Endothelial cell of umbilical vein (primary cell): ENCODE measurements around the gene TUBB4B. TPM values are rescaled to one million over a fixed set of nuclear protein-coding genes. Genes with fewer than 3 reads are reported as not detected.

ENCODE experiments used
- BruUV-seq: library from RNA; stranded (reverse); fragments of 400-500 nt; replicated peaks from 2 replicates; lab custom pipeline; 2021; lab: Mats Ljungman, UMichigan
- CTCF ChIA-PET: fragments of 300-600, 350-600 bp; sonication (Branson Sonifier 250); formaldehyde crosslinking; loops from one replicate; lab custom pipeline; 2021; ENCODE audit warnings: antibody characterized with exemption, inconsistent platforms; lab: Charles Lee
- POLR2A ChIA-PET: fragments of 300-600, 350-600 bp; sonication (Branson Sonifier 250); formaldehyde crosslinking; loops from one replicate; lab custom pipeline; 2021; ENCODE audit warnings: antibody characterized with exemption, inconsistent platforms; lab: Charles Lee
- DNase-seq: peaks from one replicate; pipeline ENCODE4 v3.0.0-alpha.2; 2011; ENCODE audit warnings: low read depth, low spot score
- FAIRE-seq: peaks from 2 replicates; lab custom pipeline; 2011; peaks lifted over from hg19 to GRCh38; lab: Jason Lieb, UNC
- H2AFZ ChIP-seq: 2 replicates; pipeline ENCODE4 v1.6.0; 2012; ENCODE audit warnings: low read depth, low read length, control low read depth, inconsistent platforms
- H3K27ac ChIP-seq: 2 replicates; pipeline ENCODE4 v1.5.1; 2011; ENCODE audit warnings: low read depth, mild to moderate bottlenecking, control low read depth, low read length, moderate library complexity; ENCODE audit not compliant: insufficient read depth
- H3K27me3 ChIP-seq, 2 experiments: 2 replicates each; pipeline versions ENCODE4 v1.6.0 to v1.6.1; 2011; ENCODE audit warnings: low read length in 2 of 2, mixed read lengths in 1 of 2; ENCODE audit not compliant: control insufficient read depth in 2 of 2, insufficient read depth in 2 of 2
- H3K36me3 ChIP-seq, 2 experiments: 2 replicates in 1 of 2; 3 replicates in 1 of 2; pipeline ENCODE4 v1.5.1; 2011; ENCODE audit warnings: low read length in 2 of 2, mild to moderate bottlenecking in 1 of 2, moderate library complexity in 1 of 2; ENCODE audit not compliant: control insufficient read depth in 2 of 2, insufficient read depth in 2 of 2; ENCODE audit errors: extremely low read depth in 1 of 2
- H3K4me1 ChIP-seq: 3 replicates; pipeline ENCODE4 v1.5.1; 2011; ENCODE audit warnings: mild to moderate bottlenecking, low read length; ENCODE audit not compliant: control insufficient read depth, insufficient read depth; ENCODE audit errors: extremely low read depth
- H3K4me2 ChIP-seq: 2 replicates; pipeline ENCODE4 v1.6.1; 2011; ENCODE audit warnings: low read length, control low read depth, mixed read lengths; ENCODE audit not compliant: insufficient read depth
- H3K4me3 ChIP-seq, 3 experiments: fragments of 200-600 bp in 1 of 3; sonication (generic), shearing (Covaris generic) in 1 of 3; replicated peaks in 1 of 3; 2 replicates each; pipeline ENCODE4 v1.5.1; 2011 to 2016; ENCODE audit warnings: control low read depth in 3 of 3, low read length in 3 of 3, mild to moderate bottlenecking in 2 of 3, inconsistent platforms in 1 of 3, low read depth in 1 of 3, moderate library complexity in 1 of 3; ENCODE audit not compliant: insufficient read depth in 1 of 3
- H3K79me2 ChIP-seq: 2 replicates; pipeline ENCODE4 v1.6.0; 2012; ENCODE audit warnings: low read length, inconsistent platforms; ENCODE audit not compliant: control insufficient read depth, insufficient read depth
- H3K9ac ChIP-seq: replicated peaks from 2 replicates; pipeline ENCODE3; 2011; ENCODE audit warnings: low read length, control low read depth; ENCODE audit not compliant: insufficient read depth; ENCODE audit errors: extremely low read depth
- H3K9me1 ChIP-seq: replicated peaks from 3 replicates; pipeline ENCODE4 v1.6.0; 2011; ENCODE audit warnings: mild to moderate bottlenecking, low read length; ENCODE audit not compliant: control insufficient read depth, insufficient read depth; ENCODE audit errors: extremely low read depth
- H3K9me3 ChIP-seq: replicated peaks from 2 replicates; pipeline ENCODE4 v1.5.1; 2012; ENCODE audit warnings: low read length, inconsistent platforms; ENCODE audit not compliant: control insufficient read depth, insufficient read depth
- H4K20me1 ChIP-seq: replicated peaks from 2 replicates; pipeline ENCODE3; 2011; ENCODE audit warnings: mild to moderate bottlenecking, low read length; ENCODE audit not compliant: control insufficient read depth, insufficient read depth; ENCODE audit errors: extremely low read depth
- EZH2 ChIP-seq: IDR thresholded peaks from 2 replicates; pipeline ENCODE4 v1.6.1; 2012; ENCODE audit warnings: borderline replicate concordance, low read depth, mild to moderate bottlenecking, moderate library complexity, low read length, inconsistent platforms; ENCODE audit not compliant: severe bottlenecking
- FOS ChIP-seq: IDR thresholded peaks from 2 replicates; pipeline ENCODE4 v1.6.1; 2011; ENCODE audit warnings: mild to moderate bottlenecking, low read length, moderate library complexity, borderline replicate concordance; ENCODE audit not compliant: insufficient read depth
- GATA2 ChIP-seq: IDR thresholded peaks from 2 replicates; pipeline ENCODE4 v1.7.0; 2011; ENCODE audit warnings: low read depth, mild to moderate bottlenecking, moderate library complexity, mixed read lengths, low read length; ENCODE audit not compliant: insufficient read length, insufficient read depth
- JUN ChIP-seq: IDR thresholded peaks from 2 replicates; pipeline ENCODE4 v1.6.1; 2011; ENCODE audit warnings: borderline replicate concordance, low read depth; ENCODE audit not compliant: insufficient read length, insufficient read depth
- MYC ChIP-seq: IDR thresholded peaks from one replicate; pipeline ENCODE4 v1.6.1; 2011; ENCODE audit warnings: mild to moderate bottlenecking, low read depth, low read length
- POLR2A ChIP-seq: IDR thresholded peaks from 2 replicates; pipeline ENCODE4 v1.6.1; 2012; ENCODE audit warnings: low read depth, mild to moderate bottlenecking, control low read depth, low read length
- POLR2AphosphoS5 ChIP-seq: IDR thresholded peaks from 2 replicates; pipeline ENCODE4 v1.6.1; 2012; ENCODE audit warnings: low read depth, mild to moderate bottlenecking, control low read depth, low read length, moderate library complexity; ENCODE audit not compliant: insufficient read depth
- dilution Hi-C: fragments of 300-500 bp; cut with MboI; formaldehyde crosslinking; loops from one replicate; pipeline ENCODE4 v1.15.0; 2019; ENCODE audit warnings: low sequenced_read_pairs; ENCODE audit not compliant: extremely low pct_ligation_motif_present
- intact Hi-C: fragments of 100-400 bp; cut with micrococcal nuclease; formaldehyde crosslinking; loops from one replicate; pipeline ENCODE4 v1.10.0; 2022
- polyA plus RNA-seq, 4 experiments: library from polyadenylated mRNA; depleted of rRNA in 3 of 4; stranded (reverse) in 3 of 4; unstranded in 1 of 4; fragments of >200 nt; gene quantifications; 2 replicates each; pipeline versions ENCODE4 v1.2.1 to v1.2.3, GENCODE V29; 2011 to 2012; ENCODE audit warnings: missing spikeins in 1 of 4
- total RNA-seq: library from RNA; stranded (reverse); gene quantifications from 2 replicates; pipeline ENCODE4 v1.2.3, GENCODE V29; 2021
- TF ChIP-seq, protein P1 (sequence below): IDR thresholded peaks from 2 replicates; pipeline ENCODE4 v1.6.1; 2011; ENCODE audit not compliant: insufficient read depth, insufficient read length
- TF ChIP-seq, protein P2 (sequence below), 2 donors: IDR thresholded peaks; 1 replicate in 1 of 2; 2 replicates in 1 of 2; pipeline ENCODE4 v1.5.1; 2011; ENCODE audit warnings: low read length in 2 of 2, mild to moderate bottlenecking in 2 of 2, moderate library complexity in 2 of 2, control low read depth in 1 of 2, inconsistent platforms in 1 of 2, low read depth in 1 of 2; ENCODE audit not compliant: insufficient read depth in 1 of 2; ENCODE audit errors: extremely low read depth in 1 of 2

TUBB4B gene
- total and polyA plus RNA-seq, 2 donors (not counting 3 experiments of a cell fraction or from before 2014, with no cell fraction given) = 418 to 558 TPM

DNA sequence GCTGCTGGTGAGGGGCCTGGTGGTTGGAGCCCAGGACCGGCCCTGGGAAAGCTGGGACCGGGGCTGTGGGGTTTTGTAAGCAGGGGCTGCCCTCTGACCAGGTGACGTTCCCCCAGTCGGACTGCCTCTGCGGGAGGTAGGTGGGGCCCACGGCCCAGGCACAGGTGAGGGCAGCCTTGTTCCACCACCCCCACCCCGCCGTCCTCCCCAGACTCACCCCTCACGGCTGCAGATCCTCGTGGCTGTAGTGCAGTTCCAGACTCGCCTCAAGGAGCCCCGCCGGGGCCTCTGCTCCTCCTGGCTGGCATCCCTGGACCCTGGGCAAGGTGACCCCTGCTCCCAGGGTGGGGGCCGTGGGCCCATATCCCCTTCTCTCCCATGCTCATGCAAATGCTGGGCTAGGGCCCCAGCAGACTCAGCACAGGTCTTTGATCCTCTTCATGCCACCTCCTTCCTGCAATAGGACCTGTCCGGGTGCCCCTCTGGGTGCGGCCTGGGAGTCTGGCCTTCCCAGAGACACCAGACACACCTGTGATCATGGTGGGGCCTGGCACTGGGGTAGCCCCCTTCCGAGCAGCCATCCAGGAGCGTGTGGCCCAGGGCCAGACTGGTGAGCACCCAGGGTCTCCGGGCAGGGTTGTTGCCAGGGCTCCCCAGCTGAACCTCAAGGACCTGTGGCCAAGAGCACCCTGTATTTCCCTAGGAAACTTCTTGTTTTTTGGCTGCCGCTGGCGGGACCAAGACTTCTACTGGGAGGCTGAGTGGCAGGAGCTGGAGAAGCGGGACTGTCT lies 25.7 kb upstream of the TUBB4B start:
- CTCF ChIA-PET = interaction anchor here (0.7 to 1.9 kb wide), 2 partner anchors 8 to 21 kb away, joined by 6 to 7 read pairs; no protein-coding TSS in a partner anchor
- intact Hi-C loops (no loop called here), dilution Hi-C loops (no loop called here)
- Histone ChIP-seq H3K9me1 (no peaks in the 10 kb centered on the region), H3K27ac (no peak overlapping the region), H3K4me3 (no peak overlapping the region), H3K9me3 (no peaks in the 10 kb centered on the region), H4K20me1 (no peaks in the 10 kb centered on the region), H3K36me3 (peaks cover 0 to 4% of the 10 kb centered on the region in 2 experiments), H3K27me3 (no peaks in the 10 kb centered on the region), H3K4me2 (no peak overlapping the region), H3K9ac (no peak overlapping the region), H3K79me2 (no peaks in the 10 kb centered on the region), H3K4me1 (peaks cover 6% of the 10 kb centered on the region), H2AFZ (no peak overlapping the region)
- DNase-seq (no peak), FAIRE-seq (no peak)
- POLR2A ChIA-PET = interaction anchor here (1.0 kb wide), 1 partner anchor 15 kb away, joined by 3 read pairs; the partner anchor contains the start of gene TPRN
- TF ChIP-seq, protein P1, sequence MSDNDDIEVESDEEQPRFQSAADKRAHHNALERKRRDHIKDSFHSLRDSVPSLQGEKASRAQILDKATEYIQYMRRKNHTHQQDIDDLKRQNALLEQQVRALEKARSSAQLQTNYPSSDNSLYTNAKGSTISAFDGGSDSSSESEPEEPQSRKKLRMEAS = no peak
- no peak for TF ChIP-seq JUN
- TF ChIP-seq MYC = no peak
- no peak for TF ChIP-seq FOS
- TF ChIP-seq, protein P2, sequence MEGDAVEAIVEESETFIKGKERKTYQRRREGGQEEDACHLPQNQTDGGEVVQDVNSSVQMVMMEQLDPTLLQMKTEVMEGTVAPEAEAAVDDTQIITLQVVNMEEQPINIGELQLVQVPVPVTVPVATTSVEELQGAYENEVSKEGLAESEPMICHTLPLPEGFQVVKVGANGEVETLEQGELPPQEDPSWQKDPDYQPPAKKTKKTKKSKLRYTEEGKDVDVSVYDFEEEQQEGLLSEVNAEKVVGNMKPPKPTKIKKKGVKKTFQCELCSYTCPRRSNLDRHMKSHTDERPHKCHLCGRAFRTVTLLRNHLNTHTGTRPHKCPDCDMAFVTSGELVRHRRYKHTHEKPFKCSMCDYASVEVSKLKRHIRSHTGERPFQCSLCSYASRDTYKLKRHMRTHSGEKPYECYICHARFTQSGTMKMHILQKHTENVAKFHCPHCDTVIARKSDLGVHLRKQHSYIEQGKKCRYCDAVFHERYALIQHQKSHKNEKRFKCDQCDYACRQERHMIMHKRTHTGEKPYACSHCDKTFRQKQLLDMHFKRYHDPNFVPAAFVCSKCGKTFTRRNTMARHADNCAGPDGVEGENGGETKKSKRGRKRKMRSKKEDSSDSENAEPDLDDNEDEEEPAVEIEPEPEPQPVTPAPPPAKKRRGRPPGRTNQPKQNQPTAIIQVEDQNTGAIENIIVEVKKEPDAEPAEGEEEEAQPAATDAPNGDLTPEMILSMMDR (IDR thresholded peaks at IDR 0.05; ENCODE audit: extremely low read depth in 1 of 2, insufficient read depth in 1 of 2, low read depth in 1 of 2, low read length in 2 of 2) = no peak
- TF ChIP-seq POLR2AphosphoS5 = no peak
- TF ChIP-seq GATA2 = no peak
- TF ChIP-seq POLR2A = no peak
- no peak for TF ChIP-seq EZH2
- BruUV-seq = no TSS peak
